Loucy (cell line): ENCODE measurements around the gene SHC3.

Experiments
- H2AFZ ChIP-seq: fragments of 200-600 bp; sonication (generic); 2 replicates; pipeline ENCODE4 v1.6.0; 2016; ENCODE audit warnings: antibody characterized with exemption, mild to moderate bottlenecking, low read length, moderate library complexity
- H3F3A ChIP-seq: fragments of 200-600 bp; 2 replicates; pipeline ENCODE4 v1.6.0; 2016; ENCODE audit warnings: antibody characterized with exemption, low read depth, mild to moderate bottlenecking
- H3K27me3 ChIP-seq: fragments of 200-600 bp; sonication (generic); 2 replicates; pipeline ENCODE4 v1.6.1; 2014; ENCODE audit warnings: low read length, mild to moderate bottlenecking; ENCODE audit not compliant: insufficient read depth, poor library complexity, severe bottlenecking
- H3K36me3 ChIP-seq: fragments of 200-600 bp; sonication (generic); 2 replicates; pipeline ENCODE4 v1.6.1; 2016; ENCODE audit warnings: low read length; ENCODE audit not compliant: insufficient read depth
- H3K4me1 ChIP-seq: fragments of 200-600 bp; sonication (generic); 2 replicates; pipeline ENCODE4 v1.5.1; 2014; ENCODE audit warnings: low read length, mild to moderate bottlenecking; ENCODE audit not compliant: insufficient read depth, poor library complexity, severe bottlenecking
- H3K4me2 ChIP-seq: fragments of 200-600 bp; sonication (generic); 2 replicates; pipeline ENCODE4 v1.6.0; 2014; ENCODE audit warnings: antibody characterized with exemption, low read length, low read depth, mild to moderate bottlenecking; ENCODE audit not compliant: poor library complexity, severe bottlenecking
- H3K4me3 ChIP-seq: fragments of 200-600 bp; sonication (generic); 2 replicates; pipeline ENCODE4 v1.5.1; 2014; ENCODE audit warnings: low read length, mild to moderate bottlenecking, mixed read lengths; ENCODE audit not compliant: poor library complexity, severe bottlenecking
- H3K79me2 ChIP-seq: fragments of 200-600 bp; sonication (generic); 2 replicates; pipeline ENCODE4 v1.6.1; 2014; ENCODE audit warnings: low read length; ENCODE audit not compliant: insufficient read depth
- H3K9ac ChIP-seq: fragments of 200-600 bp; sonication (generic); 2 replicates; pipeline ENCODE4 v1.6.0; 2014; ENCODE audit warnings: mild to moderate bottlenecking, low read depth, low read length, moderate library complexity; ENCODE audit not compliant: poor library complexity, severe bottlenecking
- H3K9me2 ChIP-seq: fragments of 200-600 bp; sonication (generic); replicated peaks from 2 replicates; pipeline ENCODE4 v1.6.1; 2016; ENCODE audit warnings: low read depth, low read length, mixed read lengths
- H3K9me3 ChIP-seq: fragments of 200-600 bp; sonication (generic); 2 replicates; pipeline ENCODE4 v1.6.1; 2014; ENCODE audit warnings: mild to moderate bottlenecking, antibody characterized with exemption, low read length, low read depth; ENCODE audit not compliant: insufficient read depth
- H4K20me1 ChIP-seq: fragments of 200-600 bp; sonication (generic); 2 replicates; pipeline ENCODE4 v1.6.0; 2014; ENCODE audit warnings: antibody characterized with exemption, low read length, mild to moderate bottlenecking; ENCODE audit not compliant: insufficient read depth, poor library complexity, severe bottlenecking
- EZH2phosphoT487 ChIP-seq: fragments of 200-600 bp; IDR thresholded peaks from 2 replicates; pipeline ENCODE4 v1.6.1; 2018; ENCODE audit warnings: antibody characterized with exemption, mild to moderate bottlenecking, moderate library complexity, borderline replicate concordance
- TF ChIP-seq, protein P1 (sequence below): fragments of 200-600 bp; sonication (generic); conservative IDR thresholded peaks from 2 replicates; pipeline ENCODE4 v1.5.1; 2014; ENCODE audit warnings: mild to moderate bottlenecking, antibody characterized with exemption, low read length

The SHC3 gene

DNA sequence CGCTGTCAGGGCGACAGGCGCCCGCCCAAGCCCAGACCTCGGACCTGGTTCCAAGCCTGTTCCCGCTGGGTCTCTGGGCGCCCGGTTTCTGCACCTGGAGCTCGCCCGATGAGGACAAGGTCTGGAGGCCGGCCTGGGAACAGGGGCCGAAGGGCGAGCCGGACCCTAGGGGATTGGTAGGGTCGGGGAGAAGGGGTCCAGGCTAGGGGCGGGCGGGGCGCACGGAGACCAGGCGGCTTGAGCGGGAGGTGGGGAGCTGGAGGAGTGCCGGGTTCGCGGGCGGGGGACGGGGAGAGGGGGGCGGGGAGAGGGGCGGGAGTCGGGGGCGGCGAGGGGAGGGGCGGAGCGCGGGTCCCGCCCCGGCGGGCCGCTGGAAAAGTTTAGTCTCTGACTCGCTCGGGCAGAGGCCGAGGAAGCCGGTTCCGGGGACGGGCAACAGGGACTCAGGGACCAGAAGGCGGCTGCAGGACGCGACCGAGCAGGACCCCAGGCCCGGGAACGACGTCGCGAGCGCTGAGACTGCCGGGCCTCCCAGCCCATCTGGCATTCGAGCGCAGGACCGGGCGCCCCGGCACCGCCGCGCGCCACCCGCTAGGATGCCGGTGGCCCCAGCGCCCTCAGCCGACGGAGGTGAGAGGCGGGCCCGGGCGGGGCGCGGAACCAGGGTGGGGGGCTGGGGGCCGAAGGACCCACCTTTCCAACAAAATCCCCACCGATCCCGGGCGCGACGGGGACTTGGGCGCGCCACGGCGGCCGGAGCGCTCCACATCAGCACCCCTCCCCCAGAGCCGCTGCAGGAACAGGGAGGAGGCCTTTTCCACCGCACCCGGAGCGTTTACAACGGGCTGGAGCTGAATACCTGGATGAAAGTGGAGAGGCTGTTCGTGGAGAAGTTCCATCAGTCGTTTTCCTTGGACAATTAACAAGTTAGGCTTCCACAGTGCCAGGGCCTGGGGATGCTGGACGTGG is 187.3 kb downstream of the SHC3 start, which contains the start of gene S1PR3:
Gene S1PR3, plus strand, starts transcription at position 403 of the 969 bp plus-strand sequence. CDS start 9,733 bp downstream, outside the sequence.
- Histone ChIP-seq H3K9me3 (no peaks in the 10 kb centered on the region), H3K27me3 (no peaks in the 10 kb centered on the region), H2AFZ (no peak within 1 kb of the TSS), H3K9me2 (no peaks in the 10 kb centered on the region), H3K36me3 (no peaks in the 10 kb centered on the region), H3K9ac (no peak within 1 kb of the TSS), H3F3A (no peaks in the 10 kb centered on the region; the same call in 1 of the 2 replicates), H4K20me1 (no peaks in the 10 kb centered on the region), H3K4me2 (no peak within 1 kb of the TSS), H3K4me1 (peaks cover 22% of the 10 kb centered on the region), H3K79me2 (no peaks in the 10 kb centered on the region), H3K4me3 (no peak within 1 kb of the TSS)
- TF ChIP-seq, protein P1, sequence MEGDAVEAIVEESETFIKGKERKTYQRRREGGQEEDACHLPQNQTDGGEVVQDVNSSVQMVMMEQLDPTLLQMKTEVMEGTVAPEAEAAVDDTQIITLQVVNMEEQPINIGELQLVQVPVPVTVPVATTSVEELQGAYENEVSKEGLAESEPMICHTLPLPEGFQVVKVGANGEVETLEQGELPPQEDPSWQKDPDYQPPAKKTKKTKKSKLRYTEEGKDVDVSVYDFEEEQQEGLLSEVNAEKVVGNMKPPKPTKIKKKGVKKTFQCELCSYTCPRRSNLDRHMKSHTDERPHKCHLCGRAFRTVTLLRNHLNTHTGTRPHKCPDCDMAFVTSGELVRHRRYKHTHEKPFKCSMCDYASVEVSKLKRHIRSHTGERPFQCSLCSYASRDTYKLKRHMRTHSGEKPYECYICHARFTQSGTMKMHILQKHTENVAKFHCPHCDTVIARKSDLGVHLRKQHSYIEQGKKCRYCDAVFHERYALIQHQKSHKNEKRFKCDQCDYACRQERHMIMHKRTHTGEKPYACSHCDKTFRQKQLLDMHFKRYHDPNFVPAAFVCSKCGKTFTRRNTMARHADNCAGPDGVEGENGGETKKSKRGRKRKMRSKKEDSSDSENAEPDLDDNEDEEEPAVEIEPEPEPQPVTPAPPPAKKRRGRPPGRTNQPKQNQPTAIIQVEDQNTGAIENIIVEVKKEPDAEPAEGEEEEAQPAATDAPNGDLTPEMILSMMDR, result no peak
- TF ChIP-seq EZH2phosphoT487, result no peak

DNA sequence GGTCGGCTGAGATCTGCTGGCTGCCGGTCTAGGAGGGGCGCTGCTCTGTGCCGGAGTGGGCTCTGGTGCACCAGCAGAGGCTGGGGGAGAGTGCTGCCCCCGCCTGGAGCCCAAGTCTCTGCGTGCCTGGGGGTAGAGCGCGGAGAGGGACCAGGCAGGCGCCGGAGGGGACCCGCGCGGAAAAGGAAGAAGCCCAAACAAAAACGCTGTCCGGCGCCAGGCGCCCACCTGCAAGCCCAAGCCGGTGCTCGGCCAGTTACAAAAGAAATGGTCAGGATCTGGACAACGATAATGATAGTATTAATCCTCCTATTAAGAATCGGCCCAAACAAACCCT is 187.9 kb downstream of the SHC3 start:
- Histone ChIP-seq H2AFZ (no peak overlapping the region), H4K20me1 (no peaks in the 10 kb centered on the region), H3K4me2 (no peak overlapping the region), H3K27me3 (no peaks in the 10 kb centered on the region), H3K36me3 (no peaks in the 10 kb centered on the region), H3K9me2 (no peaks in the 10 kb centered on the region), H3F3A (no peaks in the 10 kb centered on the region; the same call in 1 of the 2 replicates), H3K9me3 (no peaks in the 10 kb centered on the region), H3K4me1 (peaks cover 22% of the 10 kb centered on the region), H3K4me3 (no peak overlapping the region), H3K9ac (no peak overlapping the region), H3K79me2 (no peaks in the 10 kb centered on the region)
- TF ChIP-seq, protein P1, result no peak
- TF ChIP-seq EZH2phosphoT487, result no peak

DNA sequence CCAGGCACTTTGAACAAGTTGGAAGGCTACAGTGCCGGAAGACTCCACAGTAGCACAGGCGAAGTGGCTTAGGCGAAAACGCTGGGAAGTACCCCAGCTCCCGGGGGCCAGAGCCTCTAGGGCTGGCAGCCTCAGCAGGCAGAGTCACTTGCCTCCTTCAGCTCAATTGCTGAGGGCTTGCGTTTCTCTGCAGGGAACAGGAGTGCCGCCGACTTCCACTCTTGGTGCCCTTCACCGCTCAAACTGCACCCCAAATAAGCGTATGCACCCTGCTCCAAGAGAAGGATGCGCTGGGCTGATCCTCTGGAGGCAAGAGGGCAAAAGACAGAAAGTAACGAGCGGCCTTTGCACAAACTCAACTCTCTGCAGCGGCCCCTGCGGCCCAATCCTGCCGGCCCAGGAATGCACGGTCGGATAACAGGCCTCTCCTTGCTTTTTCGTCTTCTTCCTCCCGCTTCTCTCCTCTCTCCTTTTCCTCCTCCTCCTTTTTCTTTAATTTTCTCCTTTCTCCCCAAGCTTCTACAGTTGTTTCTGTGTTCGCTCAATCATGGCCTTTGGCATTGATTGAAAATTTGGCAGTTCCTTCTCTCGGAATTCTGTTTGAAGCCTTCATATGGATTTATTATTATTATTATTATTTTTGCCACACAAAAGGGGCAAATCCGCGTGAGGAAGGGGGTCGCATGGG is 188.4 kb downstream of the SHC3 start:
- Histone ChIP-seq H3K9me3 (no peaks in the 10 kb centered on the region), H3K79me2 (no peaks in the 10 kb centered on the region), H3K4me1 (peaks cover 22% of the 10 kb centered on the region), H2AFZ (no peak overlapping the region), H3K9me2 (no peaks in the 10 kb centered on the region), H3F3A (no peaks in the 10 kb centered on the region; the same call in 1 of the 2 replicates), H3K27me3 (no peaks in the 10 kb centered on the region), H3K4me2 (peak overlapping the region; percentile 67), H3K9ac (peak overlapping the region; percentile 60), H3K4me3 (no peak overlapping the region), H3K36me3 (no peaks in the 10 kb centered on the region), H4K20me1 (no peaks in the 10 kb centered on the region)
- TF ChIP-seq, protein P1, result no peak
- no peak for TF ChIP-seq EZH2phosphoT487
